Mammary epithelial cell (primary cell): ENCODE results near the gene RSPH3.

Source experiments
- EZH2 ChIP-seq: IDR thresholded peaks from 2 replicates; pipeline ENCODE4 v1.6.1; 2012; ENCODE audit warnings: low read length, inconsistent platforms, borderline replicate concordance
- TF ChIP-seq, protein P1 (sequence below), 2 donors: IDR thresholded peaks in 1 of 2; conservative IDR thresholded peaks in 1 of 2; 2 replicates each; pipeline ENCODE4 v1.5.1; 2011 to 2012; ENCODE audit warnings: inconsistent platforms in 2 of 2, low read length in 2 of 2, mild to moderate bottlenecking in 2 of 2, control low read depth in 1 of 2, low read depth in 1 of 2; ENCODE audit not compliant: insufficient read depth in 1 of 2; ENCODE audit errors: extremely low read depth in 1 of 2

GRCh38 chr6:159038914-159039884 lies 39.2 kb upstream of the RSPH3 start:
- TF ChIP-seq, protein P1, sequence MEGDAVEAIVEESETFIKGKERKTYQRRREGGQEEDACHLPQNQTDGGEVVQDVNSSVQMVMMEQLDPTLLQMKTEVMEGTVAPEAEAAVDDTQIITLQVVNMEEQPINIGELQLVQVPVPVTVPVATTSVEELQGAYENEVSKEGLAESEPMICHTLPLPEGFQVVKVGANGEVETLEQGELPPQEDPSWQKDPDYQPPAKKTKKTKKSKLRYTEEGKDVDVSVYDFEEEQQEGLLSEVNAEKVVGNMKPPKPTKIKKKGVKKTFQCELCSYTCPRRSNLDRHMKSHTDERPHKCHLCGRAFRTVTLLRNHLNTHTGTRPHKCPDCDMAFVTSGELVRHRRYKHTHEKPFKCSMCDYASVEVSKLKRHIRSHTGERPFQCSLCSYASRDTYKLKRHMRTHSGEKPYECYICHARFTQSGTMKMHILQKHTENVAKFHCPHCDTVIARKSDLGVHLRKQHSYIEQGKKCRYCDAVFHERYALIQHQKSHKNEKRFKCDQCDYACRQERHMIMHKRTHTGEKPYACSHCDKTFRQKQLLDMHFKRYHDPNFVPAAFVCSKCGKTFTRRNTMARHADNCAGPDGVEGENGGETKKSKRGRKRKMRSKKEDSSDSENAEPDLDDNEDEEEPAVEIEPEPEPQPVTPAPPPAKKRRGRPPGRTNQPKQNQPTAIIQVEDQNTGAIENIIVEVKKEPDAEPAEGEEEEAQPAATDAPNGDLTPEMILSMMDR (conservative IDR thresholded peaks at IDR 0.05 in 1 of 2, IDR thresholded peaks at IDR 0.05 in 1 of 2; ENCODE audit: extremely low read depth in 1 of 2, insufficient read depth in 1 of 2, low read depth in 1 of 2, low read length in 2 of 2): no peak
- TF ChIP-seq EZH2: no peak
